Limb (tissue), 2 donors: Measurements from ENCODE around the gene TBX2.

Source experiments
- DNase-seq, 2 donors: peaks; one replicate each; pipeline ENCODE4 v3.0.0-alpha.2; 2016; ENCODE audit errors: extremely low spot score in 2 of 2

Gene TBX2

DNA sequence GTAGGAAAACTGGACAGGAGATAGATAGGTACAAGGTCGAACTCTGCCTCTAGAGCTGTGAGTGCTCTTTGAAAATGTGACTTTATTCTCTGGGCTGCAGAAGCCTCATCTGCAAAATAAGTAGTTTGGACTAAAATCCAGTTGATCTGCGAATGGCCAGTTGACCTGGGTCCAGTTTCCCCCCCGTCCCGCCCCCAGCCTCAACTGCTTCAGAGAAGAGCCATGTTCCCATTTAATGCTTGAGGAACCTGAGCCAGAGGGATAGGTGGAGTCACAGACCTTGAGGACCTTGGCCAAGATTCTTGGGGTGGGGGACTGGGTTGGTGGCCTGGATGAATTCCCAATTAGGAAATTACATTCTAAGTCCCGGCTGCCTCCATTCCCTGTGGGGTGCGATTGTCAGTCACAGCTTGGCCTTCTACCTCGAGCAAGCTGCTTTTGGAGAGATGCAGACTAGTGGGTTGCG, 14.1 kb downstream of the TBX2 start:
- no peak for DNase-seq

DNA sequence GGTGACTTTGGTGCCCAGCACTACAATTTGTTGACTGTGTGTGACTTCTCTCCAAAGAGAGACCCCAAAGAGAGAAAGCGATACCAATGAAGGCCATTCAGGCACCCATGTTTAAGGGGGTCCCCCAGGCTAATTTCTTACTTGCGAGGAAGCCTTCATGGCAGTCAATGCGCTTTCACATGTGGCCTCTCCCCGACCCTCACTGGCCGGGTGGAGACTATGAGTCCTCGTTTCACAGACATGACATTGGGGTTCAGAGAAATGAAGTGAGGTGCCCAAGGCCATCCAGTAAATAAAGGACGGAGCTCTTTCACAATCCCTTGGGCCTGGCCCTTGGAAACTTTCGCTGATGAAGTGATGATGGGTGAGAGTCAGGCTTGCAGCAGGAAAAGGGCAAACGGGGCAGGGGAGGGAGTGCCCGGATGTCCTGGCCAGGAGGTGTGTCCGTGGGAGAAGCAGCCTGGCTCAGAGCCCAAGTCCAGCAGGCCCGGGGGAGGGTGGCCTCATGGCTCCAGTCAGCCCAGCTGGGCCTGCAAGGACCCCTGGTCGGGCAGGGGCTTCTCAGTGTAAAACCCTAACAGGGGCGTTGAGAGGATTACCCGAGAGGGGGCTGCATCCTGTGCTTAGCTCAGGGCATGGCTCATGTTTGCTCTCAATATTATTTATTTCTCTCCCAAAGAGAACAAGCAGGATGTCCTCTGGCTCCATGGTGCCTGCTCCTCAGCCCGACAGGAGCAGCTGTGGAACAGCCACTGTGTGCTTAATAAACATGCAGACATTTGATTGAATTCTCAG, 14.7 kb downstream of the TBX2 start:
- DNase-seq = no peak

DNA sequence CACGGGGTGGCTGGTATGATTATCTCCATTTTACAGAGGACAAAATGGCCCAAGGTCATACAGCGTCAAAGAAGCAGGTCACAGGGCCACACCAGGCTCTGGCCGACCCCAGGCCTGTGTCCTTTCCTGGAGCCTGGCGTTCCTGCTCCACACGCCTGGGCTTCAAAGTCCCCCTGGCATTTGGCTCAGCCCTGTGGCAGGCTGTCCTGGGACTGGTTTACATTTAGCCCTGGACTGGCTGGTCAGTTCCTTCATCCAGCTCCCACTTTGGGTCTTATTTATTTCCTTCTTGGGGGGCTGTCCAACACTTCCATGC, 15.3 kb downstream of the TBX2 start:
- DNase-seq = no peak

DNA sequence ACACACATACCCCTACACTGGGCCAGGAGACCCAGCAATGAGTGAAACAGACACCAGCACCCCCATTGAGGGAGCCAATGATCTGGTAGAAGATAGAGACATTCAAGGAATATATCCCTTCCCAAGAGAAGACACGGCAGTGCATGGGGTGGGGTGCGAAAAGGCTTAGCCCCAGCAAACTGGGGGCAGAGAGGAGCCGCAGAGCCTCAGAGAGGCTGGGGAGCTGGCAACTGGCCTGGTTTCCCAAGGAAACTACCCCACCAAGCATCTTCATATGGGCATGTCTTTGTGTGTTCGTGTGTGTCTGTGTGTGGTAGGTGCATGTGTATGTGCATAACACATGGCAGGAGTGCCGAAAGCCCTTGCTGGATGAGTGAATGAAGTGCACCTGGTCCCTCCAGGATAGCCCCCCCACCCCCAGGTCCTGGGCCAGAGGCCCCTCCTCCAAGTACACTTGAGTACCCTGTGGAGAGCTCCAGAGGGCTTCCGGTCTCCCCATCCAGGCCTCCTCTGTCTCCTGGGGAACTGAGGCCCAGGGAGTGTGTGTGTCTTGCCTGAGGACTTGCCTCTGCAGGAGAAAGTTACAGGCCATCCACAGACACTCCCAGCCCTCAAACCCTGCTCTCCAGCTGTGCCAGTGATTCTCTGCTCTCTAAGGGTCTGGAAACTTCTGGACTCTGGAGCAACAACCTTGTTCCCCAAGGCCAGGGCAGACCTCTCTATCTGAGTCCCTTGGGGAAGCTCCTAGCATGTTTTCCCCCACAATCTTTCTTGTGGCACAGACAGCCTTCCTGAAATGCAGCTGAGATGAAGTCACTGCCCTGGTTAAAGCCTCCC, 15.9 kb downstream of the TBX2 start:
- DNase-seq = no peak

- no peak for DNase-seq
Observed at GRCh38 chr17:61416211-61416539, 16.5 kb downstream of the TBX2 start.

DNA sequence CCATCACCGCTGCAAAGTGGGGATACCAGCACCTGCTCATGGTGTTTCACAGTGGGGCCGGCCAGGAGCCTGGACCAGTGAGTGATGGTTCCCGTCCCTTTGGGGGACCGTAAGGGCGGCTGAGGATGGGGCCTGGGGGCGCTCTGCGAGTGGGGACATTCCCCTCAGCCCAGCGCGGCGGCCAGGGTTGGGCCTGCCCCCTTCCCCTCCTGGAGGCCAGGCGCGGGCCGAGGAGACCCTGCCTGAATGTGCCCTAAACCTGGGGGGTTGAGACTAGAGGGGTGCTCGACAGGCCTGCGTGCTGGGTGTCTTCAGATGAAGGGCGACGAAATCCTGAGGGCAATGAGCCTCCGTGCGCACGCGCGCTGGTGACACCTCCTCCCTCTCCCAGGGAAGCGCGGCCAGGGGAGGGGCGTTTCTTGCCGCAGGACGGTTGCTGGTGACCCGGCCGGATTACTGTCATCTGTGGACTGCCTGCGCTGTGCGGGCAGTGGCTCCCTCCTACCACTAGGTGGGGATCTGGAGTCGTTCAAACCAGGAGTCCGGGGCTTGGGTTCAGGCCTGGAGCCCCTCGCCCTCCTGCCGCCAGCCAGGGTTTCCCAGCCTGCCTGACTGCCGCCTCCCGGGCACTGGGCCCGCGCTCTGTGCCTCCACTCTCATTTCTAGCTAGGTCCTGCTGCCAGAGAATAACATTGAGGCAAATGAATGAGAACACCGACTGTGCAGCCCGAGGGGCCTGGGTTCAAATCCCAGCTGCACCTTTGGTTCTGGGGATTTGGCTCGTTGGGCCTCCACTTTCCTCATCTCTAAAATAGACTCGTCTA, 17.1 kb downstream of the TBX2 start:
- DNase-seq = peak; percentile 90

DNA sequence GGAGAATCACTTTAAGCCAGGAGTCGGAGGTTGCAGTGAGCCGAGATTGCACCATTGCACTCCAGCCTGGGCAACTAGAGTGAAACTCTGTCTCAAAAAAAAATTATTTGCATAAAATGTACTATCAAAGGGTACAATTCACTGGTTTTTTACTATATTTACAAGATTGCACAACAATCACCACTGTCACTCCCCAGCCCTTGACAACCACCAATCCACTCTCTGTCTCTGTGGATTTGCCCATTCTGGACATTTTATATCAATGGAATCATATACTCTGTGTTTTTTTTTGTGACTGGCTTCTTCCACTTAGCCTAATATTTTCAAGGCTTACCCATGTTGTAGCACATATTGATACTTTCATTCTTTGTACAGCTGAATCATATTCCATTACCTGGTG, 18.8 kb downstream of the TBX2 start:
- no peak for DNase-seq

GRCh38 chr17:61419496-61420046, 19.9 kb downstream of the TBX2 start:
- DNase-seq = no peak

DNA sequence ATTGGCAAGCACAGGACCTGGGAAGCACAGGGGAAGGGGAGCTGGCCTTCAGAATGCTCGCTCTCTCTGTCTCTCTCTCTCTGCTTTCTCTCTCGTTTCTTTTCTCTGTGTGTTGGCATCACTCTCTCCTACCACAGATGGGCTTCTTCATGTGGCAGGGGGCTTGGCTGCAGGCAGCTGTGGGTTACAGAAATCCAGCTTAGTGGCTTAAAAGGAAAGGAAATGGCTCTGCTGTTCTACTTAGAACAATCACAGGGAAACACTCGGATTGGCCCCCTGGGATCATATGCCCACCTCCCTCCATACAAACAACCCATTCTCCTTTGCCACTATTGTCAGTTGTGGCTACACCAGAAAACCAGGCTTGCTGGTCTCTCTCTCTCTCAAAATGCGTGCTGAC, 20.4 kb downstream of the TBX2 start:
- DNase-seq = no peak

DNA sequence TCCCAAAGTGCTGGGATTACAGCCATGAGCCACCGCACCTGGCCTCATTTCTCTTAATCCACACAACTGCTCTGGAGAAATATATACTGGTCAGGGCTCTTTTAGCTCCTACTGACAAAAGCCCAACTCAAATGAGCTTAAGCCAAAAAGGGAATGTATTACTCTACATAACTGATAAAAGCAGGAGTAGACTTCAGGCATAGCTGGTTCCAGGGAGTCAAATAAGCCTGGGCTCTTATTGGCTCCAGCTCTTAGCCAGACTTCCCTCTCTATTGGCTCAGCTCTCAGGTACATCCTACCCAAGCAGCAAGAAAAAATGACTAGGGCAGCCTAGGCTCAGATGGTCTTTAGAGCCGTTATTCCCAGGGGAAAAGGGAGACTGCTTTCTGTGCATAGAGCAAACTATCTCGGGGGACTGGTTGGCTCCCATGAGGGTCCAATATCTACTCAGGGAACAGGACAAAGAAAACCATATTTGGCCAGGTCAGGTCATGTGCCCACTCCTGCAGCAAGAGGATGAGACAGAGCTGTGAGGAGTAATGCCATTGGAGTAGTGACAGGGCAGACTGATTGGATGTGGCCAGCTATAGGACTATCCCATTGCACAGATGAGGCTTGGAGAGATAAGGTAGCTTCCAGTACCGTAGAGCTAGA, 21.2 kb downstream of the TBX2 start:
- no peak for DNase-seq

- DNase-seq = no peak
Observed at GRCh38 chr17:61421460-61421859, 21.8 kb downstream of the TBX2 start.

- no peak for DNase-seq
Observed at GRCh38 chr17:61422116-61422799, 22.6 kb downstream of the TBX2 start.

- DNase-seq = no peak
Observed at GRCh38 chr17:61422869-61423268, 23.2 kb downstream of the TBX2 start.

DNA sequence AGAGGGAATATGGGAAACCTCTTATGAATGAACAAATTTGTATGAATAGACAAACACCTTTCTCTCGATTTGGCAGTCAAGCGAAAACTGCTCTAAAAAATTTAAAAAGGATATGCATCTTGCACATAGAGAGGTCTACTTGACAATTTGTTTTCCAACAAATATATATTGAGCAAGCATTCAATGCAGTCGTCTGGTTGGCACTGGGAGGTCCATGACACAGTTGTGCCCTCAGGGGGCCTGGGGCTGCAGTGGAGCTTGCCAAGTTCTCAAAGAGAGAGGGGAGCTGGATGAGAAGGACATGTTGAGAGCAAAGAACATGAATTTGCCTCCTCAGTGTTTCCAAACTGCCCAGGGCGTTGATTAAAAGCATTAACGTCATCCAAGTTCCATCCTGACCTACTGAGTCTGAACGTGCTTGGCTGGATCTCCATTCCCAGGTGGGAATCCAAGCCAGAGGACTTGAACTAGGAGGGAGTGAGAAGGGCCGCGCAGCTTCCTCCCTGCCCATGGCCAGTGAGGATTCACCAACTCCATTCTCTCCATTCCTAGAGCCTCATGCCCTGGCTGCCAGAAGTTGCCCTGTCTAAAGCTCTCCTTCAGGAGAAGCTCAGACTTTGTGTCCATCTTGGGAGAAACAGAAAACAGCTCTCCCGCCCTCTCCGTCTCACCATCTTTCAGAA, 24.5 kb downstream of the TBX2 start:
- no peak for DNase-seq

DNA sequence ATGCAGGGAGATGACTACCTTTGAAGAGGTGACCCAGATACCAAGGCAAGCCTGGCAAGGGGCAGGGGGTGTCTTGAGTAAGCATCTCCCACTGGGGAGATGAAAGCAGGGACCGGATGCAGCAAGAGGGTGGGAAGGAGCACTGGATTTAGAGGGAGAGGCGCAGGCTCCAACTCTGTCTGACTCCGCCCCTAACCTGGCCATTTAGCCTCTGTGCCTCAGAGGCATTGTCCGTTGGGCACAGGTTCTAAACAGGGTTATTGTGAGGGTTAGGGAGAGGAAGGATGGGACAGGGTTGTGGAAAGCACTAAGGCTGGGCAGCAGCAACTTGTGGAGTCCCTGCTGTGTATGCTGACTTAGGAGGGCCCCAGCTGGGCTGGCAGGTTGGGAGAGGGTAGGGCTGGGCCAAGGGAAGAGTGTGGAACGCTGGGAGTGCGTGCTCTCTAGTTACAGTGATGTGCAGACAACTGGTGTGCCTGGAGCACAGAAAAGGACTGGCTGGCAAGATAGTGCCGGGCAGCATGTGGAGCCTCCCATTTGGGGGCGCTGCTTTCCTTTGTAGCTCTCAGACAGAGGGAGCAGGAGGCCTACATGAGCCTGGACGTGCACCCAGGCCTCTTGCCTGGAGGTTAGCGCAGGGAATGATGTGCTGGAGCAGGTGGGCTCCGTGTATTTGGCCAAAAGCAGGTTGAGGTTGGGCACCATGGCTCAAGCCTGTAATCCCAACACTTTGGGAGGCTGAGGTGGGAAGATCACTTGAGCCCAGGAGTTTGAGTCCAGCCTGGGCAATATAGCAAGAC, 26.2 kb downstream of the TBX2 start:
- no peak for DNase-seq

GRCh38 chr17:61426482-61427304, 27.1 kb downstream of the TBX2 start:
- no peak for DNase-seq

- DNase-seq = no peak
Observed at GRCh38 chr17:61427567-61427966, 27.9 kb downstream of the TBX2 start.

DNA sequence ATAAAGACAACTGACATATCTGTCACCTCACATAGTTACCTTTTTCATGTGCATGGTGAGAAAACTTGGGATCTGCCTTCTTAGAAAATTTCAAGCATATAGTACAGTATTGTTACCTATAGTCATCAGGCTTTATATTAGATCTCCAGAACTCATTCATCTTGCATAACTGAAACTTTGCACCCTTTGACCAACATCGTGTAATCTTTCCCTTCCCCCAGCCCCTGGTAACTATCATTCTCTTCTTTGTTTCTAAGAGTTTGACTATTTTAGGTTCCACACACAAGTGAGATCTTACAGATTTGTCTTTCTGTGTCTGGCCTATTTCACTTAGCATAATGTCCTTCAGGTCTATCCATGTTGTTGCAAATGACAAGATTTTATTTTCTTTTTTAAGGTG, 29.6 kb downstream of the TBX2 start:
- DNase-seq = no peak
